PC-3 (cell line): ENCODE data around the gene ALPG. TPM values are rescaled to one million over a fixed set of nuclear protein-coding genes. Genes with fewer than 3 reads are reported as not detected.

ENCODE experiments used
- ATAC-seq: fragments of 200-7000 bp; cut with Tn5 transposase; 2 replicates; pipeline ENCODE4 v1.9.1; 2020; ENCODE audit warnings: mild to moderate bottlenecking, moderate library complexity
- BruUV-seq: library from RNA; stranded (reverse); fragments of 400-500 nt; replicated peaks from 2 replicates; lab custom pipeline; 2021; lab: Mats Ljungman, UMichigan
- CTCF ChIA-PET: fragments of 300-600 bp; sonication (Branson Sonifier 250); formaldehyde crosslinking; loops from one replicate; lab custom pipeline; 2022; ENCODE audit warnings: antibody characterized with exemption; lab: Charles Lee
- POLR2A ChIA-PET: fragments of 300-600 bp; sonication (Branson Sonifier 250); formaldehyde crosslinking; loops from one replicate; lab custom pipeline; 2022; ENCODE audit warnings: antibody characterized with exemption; ENCODE audit not compliant: unreplicated experiment; lab: Charles Lee
- DNase-seq: peaks from one replicate; pipeline ENCODE4 v3.0.0-alpha.2; 2015
- H2AFZ ChIP-seq: fragments of 300-600 bp; sonication (generic); 2 replicates; pipeline ENCODE4 v1.6.0; 2016; ENCODE audit warnings: antibody characterized with exemption, low read length
- H3F3A ChIP-seq: fragments of 300-600 bp; sonication (generic); one replicate; pipeline ENCODE4 v1.6.0; 2017; ENCODE audit warnings: antibody characterized with exemption, low read length, control low read depth, mild to moderate bottlenecking; ENCODE audit not compliant: unreplicated experiment
- H3K27ac ChIP-seq: fragments of 300-600 bp; sonication (generic); 2 replicates; pipeline ENCODE4 v1.5.1; 2016; ENCODE audit warnings: mild to moderate bottlenecking, low read length
- H3K27me3 ChIP-seq: fragments of 300-600 bp; sonication (generic); 2 replicates; pipeline ENCODE4 v1.6.1; 2016; ENCODE audit warnings: low read length, mixed read lengths
- H3K36me3 ChIP-seq: fragments of 300-600 bp; sonication (generic); 2 replicates; pipeline ENCODE4 v1.6.1; 2016; ENCODE audit warnings: low read depth, mixed run types, low read length, mixed read lengths
- H3K4me1 ChIP-seq: fragments of 300-600 bp; sonication (generic); 2 replicates; pipeline ENCODE4 v1.5.1; 2016; ENCODE audit warnings: low read length; ENCODE audit not compliant: insufficient read depth
- H3K4me2 ChIP-seq: fragments of 300-600 bp; sonication (generic); 2 replicates; pipeline ENCODE4 v1.6.0; 2016; ENCODE audit warnings: low read length
- H3K4me3 ChIP-seq: fragments of 300-600 bp; sonication (generic); 2 replicates; pipeline ENCODE4 v1.5.1; 2016; ENCODE audit warnings: mild to moderate bottlenecking, low read length, mixed read lengths
- H3K79me2 ChIP-seq: fragments of 300-600 bp; sonication (generic); 2 replicates; pipeline ENCODE4 v1.6.1; 2017; ENCODE audit warnings: low read length, mixed read lengths
- H3K9ac ChIP-seq: fragments of 300-600 bp; sonication (generic); 2 replicates; pipeline ENCODE4 v1.6.0; 2016; ENCODE audit warnings: mild to moderate bottlenecking, low read length
- H3K9me2 ChIP-seq: fragments of 300-600 bp; sonication (generic); replicated peaks from 2 replicates; pipeline ENCODE4 v1.6.1; 2016; ENCODE audit warnings: mixed run types, low read length, mixed read lengths
- H3K9me3 ChIP-seq: fragments of 300-600 bp; sonication (generic); 2 replicates; pipeline ENCODE4 v1.6.1; 2016; ENCODE audit warnings: low read length, mixed read lengths
- H4K20me1 ChIP-seq: fragments of 300-600 bp; sonication (generic); 2 replicates; pipeline ENCODE4 v1.6.1; 2016; ENCODE audit warnings: low read length, mixed read lengths
- EZH2 ChIP-seq: fragments of 300-600 bp; sonication (generic); IDR thresholded peaks from one replicate; pipeline ENCODE4 v1.6.1; 2017; ENCODE audit warnings: antibody characterized with exemption, mild to moderate bottlenecking, low read length; ENCODE audit not compliant: unreplicated experiment
- EZH2phosphoT487 ChIP-seq: fragments of 300-600 bp; sonication (generic); IDR thresholded peaks from 2 replicates; pipeline ENCODE4 v1.6.1; 2018; ENCODE audit warnings: mild to moderate bottlenecking, antibody characterized with exemption, low read length, borderline replicate concordance
- intact Hi-C: fragments of 100-400 bp; cut with micrococcal nuclease; formaldehyde crosslinking; loops from 2 replicates; pipeline ENCODE4 v1.9.0; 2023
- total RNA-seq: library from RNA; depleted of rRNA; stranded (reverse); fragments of >200 nt; gene quantifications from 2 replicates; pipeline ENCODE4 v1.2.3, GENCODE V29; 2014
- TF ChIP-seq, protein P1 (sequence below): fragments of 300-600 bp; sonication (generic); conservative IDR thresholded peaks from 2 replicates; pipeline ENCODE4 v1.5.1; 2017; ENCODE audit warnings: antibody characterized with exemption, low read depth, mild to moderate bottlenecking, low read length

The ALPG gene
- total RNA-seq, 1 experiment from 2014 or later: 0.18 TPM

GRCh38 chr2:232434091-232434490 is 27.4 kb downstream of the ALPG start:
- TF ChIP-seq EZH2: no peak
- no peak for TF ChIP-seq EZH2phosphoT487
- TF ChIP-seq, protein P1, sequence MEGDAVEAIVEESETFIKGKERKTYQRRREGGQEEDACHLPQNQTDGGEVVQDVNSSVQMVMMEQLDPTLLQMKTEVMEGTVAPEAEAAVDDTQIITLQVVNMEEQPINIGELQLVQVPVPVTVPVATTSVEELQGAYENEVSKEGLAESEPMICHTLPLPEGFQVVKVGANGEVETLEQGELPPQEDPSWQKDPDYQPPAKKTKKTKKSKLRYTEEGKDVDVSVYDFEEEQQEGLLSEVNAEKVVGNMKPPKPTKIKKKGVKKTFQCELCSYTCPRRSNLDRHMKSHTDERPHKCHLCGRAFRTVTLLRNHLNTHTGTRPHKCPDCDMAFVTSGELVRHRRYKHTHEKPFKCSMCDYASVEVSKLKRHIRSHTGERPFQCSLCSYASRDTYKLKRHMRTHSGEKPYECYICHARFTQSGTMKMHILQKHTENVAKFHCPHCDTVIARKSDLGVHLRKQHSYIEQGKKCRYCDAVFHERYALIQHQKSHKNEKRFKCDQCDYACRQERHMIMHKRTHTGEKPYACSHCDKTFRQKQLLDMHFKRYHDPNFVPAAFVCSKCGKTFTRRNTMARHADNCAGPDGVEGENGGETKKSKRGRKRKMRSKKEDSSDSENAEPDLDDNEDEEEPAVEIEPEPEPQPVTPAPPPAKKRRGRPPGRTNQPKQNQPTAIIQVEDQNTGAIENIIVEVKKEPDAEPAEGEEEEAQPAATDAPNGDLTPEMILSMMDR: no peak
- Histone ChIP-seq H3K79me2 (no peaks in the 10 kb centered on the region), H3K4me3 (no peak overlapping the region), H3K4me2 (no peak overlapping the region), H3K9me2 (no peaks in the 10 kb centered on the region), H3K9me3 (no peaks in the 10 kb centered on the region), H3K27ac (no peak overlapping the region), H4K20me1 (no peaks in the 10 kb centered on the region), H3K4me1 (no peaks in the 10 kb centered on the region), H2AFZ (no peak overlapping the region), H3F3A (no peaks in the 10 kb centered on the region), H3K36me3 (no peaks in the 10 kb centered on the region), H3K9ac (no peak overlapping the region), H3K27me3 (no peaks in the 10 kb centered on the region)
- ATAC-seq (no peak), DNase-seq (no peak)
- intact Hi-C loops: no loop called here
- ChIA-PET POLR2A (no interaction called here), CTCF (no interaction called here)
- BruUV-seq: no TSS peak

DNA sequence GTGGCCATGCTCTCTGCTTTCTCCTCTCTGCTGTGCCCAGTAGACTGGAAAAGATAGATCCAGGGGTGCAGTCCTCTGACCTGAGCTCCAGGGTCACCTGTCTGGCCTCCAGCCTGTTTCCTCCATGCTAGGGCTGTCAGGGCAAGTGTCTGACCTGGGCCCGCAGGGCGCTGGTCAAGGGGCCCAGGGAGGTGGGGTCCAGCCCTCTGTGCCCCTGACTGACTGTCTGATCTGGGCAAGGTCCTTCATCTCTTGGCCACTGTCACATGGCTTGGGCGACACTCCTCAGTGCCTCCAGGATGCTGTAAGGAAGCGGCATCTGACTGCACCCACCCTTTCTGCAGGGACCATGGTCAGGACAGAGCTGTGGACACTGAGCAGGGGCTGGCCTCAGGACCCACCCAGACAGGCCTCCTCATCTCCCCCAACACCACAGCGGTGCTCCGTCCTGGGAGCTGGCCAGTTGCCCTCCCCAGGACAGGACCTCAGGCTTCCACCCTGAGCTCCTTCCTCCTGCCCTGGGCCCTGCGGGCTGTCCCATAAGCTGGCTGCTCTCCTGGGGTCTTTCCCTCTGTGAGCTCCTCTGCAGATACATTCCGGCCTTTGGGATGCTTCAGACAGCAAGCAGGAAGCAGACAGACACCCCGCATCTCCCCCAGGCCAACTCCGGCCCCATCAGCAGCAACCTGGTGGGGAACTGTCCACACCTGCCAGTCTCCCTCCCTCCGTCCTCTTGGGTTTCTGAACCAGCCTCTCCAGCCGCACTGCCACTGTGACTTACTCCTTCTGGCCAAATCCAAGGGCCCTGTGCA is 28.1 kb downstream of the ALPG start:
- Histone ChIP-seq H3K4me1 (no peaks in the 10 kb centered on the region), H3K9me3 (no peaks in the 10 kb centered on the region), H3K9me2 (no peaks in the 10 kb centered on the region), H3K36me3 (no peaks in the 10 kb centered on the region), H3K9ac (no peak overlapping the region), H3K27ac (no peak overlapping the region), H4K20me1 (no peaks in the 10 kb centered on the region), H2AFZ (no peak overlapping the region), H3K27me3 (no peaks in the 10 kb centered on the region), H3K4me3 (no peak overlapping the region), H3K4me2 (no peak overlapping the region), H3F3A (no peaks in the 10 kb centered on the region), H3K79me2 (no peaks in the 10 kb centered on the region)
- intact Hi-C loops: no loop called here
- TF ChIP-seq, protein P1: no peak
- no peak for TF ChIP-seq EZH2
- no peak for TF ChIP-seq EZH2phosphoT487
- CTCF ChIA-PET: no interaction called here
- ATAC-seq (no peak), DNase-seq (no peak)
- BruUV-seq: no TSS peak
- POLR2A ChIA-PET: no interaction called here

DNA sequence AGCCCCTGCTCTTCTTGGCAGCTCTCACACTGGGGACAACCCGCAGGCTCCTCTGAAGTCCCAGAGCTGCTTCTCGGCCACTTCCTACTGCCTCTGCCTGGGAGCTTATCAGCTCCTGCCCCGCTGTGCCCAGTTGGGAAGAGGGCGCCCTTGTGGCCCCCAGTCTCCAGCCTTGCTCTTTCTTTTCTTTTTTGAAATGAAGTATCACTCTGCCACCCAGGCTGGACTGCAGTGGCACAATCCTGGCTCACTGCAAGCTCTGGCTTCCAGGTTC is 28.7 kb downstream of the ALPG start:
- DNase-seq: no peak
- no peaks in the 10 kb centered on the region for H3K27me3 ChIP-seq
- no peaks in the 10 kb centered on the region for H3K9me2 ChIP-seq
- no peak overlapping the region for H3K27ac ChIP-seq
- H3K4me2 ChIP-seq: no peak overlapping the region
- H3K9ac ChIP-seq: no peak overlapping the region
- no peak for TF ChIP-seq EZH2phosphoT487
- no peak overlapping the region for H3K4me3 ChIP-seq
- no peaks in the 10 kb centered on the region for H3K36me3 ChIP-seq
- H3K79me2 ChIP-seq: no peaks in the 10 kb centered on the region
- intact Hi-C loops: no loop called here
- ATAC-seq: no peak
- H3K4me1 ChIP-seq: no peaks in the 10 kb centered on the region
- no peaks in the 10 kb centered on the region for H4K20me1 ChIP-seq
- no TSS peak for BruUV-seq
- CTCF ChIA-PET: no interaction called here
- no peaks in the 10 kb centered on the region for H3F3A ChIP-seq
- no peaks in the 10 kb centered on the region for H3K9me3 ChIP-seq
- POLR2A ChIA-PET: no interaction called here
- H2AFZ ChIP-seq: no peak overlapping the region
